WTC11 (cell line): ENCODE data around the gene CAPN1. TPM values are rescaled to one million over a fixed set of nuclear protein-coding genes. Genes with fewer than 3 reads are reported as not detected.
"Not testable (repeated sequence)": the region's sequence is repeated elsewhere in the genome, so short reads cannot be mapped to it uniquely, and the experiment has no call there.

Source experiments
- ATAC-seq: fragments of 200-7000 bp; cut with Tn5 transposase; 2 replicates; pipeline ENCODE4 v1.10.0; 2021; ENCODE audit warnings: mild to moderate bottlenecking, moderate library complexity
- CTCF ChIA-PET: fragments of 300-600 bp; sonication (Branson Sonifier 250); formaldehyde crosslinking; loops from one replicate; lab custom pipeline; 2021; ENCODE audit warnings: antibody characterized with exemption; lab: Charles Lee
- POLR2A ChIA-PET: fragments of 350-600 bp; sonication (Branson Sonifier 250); formaldehyde crosslinking; loops from one replicate; lab custom pipeline; 2021; ENCODE audit warnings: antibody characterized with exemption; lab: Charles Lee
- DNase-seq: peaks from one replicate; pipeline ENCODE4 v3.0.0; 2021; ENCODE audit warnings: low spot score
- H3K27ac Mint-ChIP-seq: 2 replicates; pipeline ENCODE4 v1.8.0; 2021; ENCODE audit warnings: mixed read lengths
- H3K27me3 Mint-ChIP-seq: 2 replicates; pipeline ENCODE4 v1.8.0; 2021; ENCODE audit warnings: low read depth, mild to moderate bottlenecking, moderate library complexity, mixed read lengths
- H3K36me3 Mint-ChIP-seq: 2 replicates; pipeline ENCODE4 v1.8.0; 2021; ENCODE audit warnings: mixed read lengths
- H3K4me1 Mint-ChIP-seq: 2 replicates; pipeline ENCODE4 v1.8.0; 2022; ENCODE audit warnings: mixed read lengths
- H3K4me3 Mint-ChIP-seq: 2 replicates; pipeline ENCODE4 v1.8.0; 2021; ENCODE audit warnings: mild to moderate bottlenecking, moderate library complexity, mixed read lengths
- H3K9me3 Mint-ChIP-seq: 2 replicates; pipeline ENCODE4 v1.8.0; 2021; ENCODE audit warnings: mixed read lengths
- ATF2 ChIP-seq: sonication (generic); formaldehyde crosslinking; IDR thresholded peaks from 2 replicates; pipeline ENCODE4 v1.8.1; 2022; ENCODE audit warnings: low read depth, missing genetic modification reagents, borderline replicate concordance
- CBFB ChIP-seq: sonication (generic); formaldehyde crosslinking; IDR thresholded peaks from 2 replicates; pipeline ENCODE4 v1.8.1; 2022; ENCODE audit warnings: mild to moderate bottlenecking, low read depth, missing genetic modification reagents
- CDX4 ChIP-seq: fragments of 250-450 bp; sonication (Bioruptor Pico); IDR thresholded peaks from 2 replicates; pipeline ENCODE4 v1.9.0; 2021; ENCODE audit warnings: moderate library complexity, mild to moderate bottlenecking, inconsistent platforms, borderline replicate concordance
- E2F4 ChIP-seq: sonication (generic); formaldehyde crosslinking; IDR thresholded peaks from 2 replicates; pipeline ENCODE4 v1.8.1; 2022; ENCODE audit warnings: low read depth, mild to moderate bottlenecking, moderate library complexity, missing genetic modification reagents, borderline replicate concordance
- FOXK1 ChIP-seq: sonication (generic); formaldehyde crosslinking; IDR thresholded peaks from 2 replicates; pipeline ENCODE4 v1.8.0; 2022; ENCODE audit warnings: mild to moderate bottlenecking, moderate library complexity, missing genetic modification reagents
- GTF2I ChIP-seq: fragments of 250-450 bp; sonication (Bioruptor Pico); conservative IDR thresholded peaks from 2 replicates; pipeline ENCODE4 v1.4.0; 2021; ENCODE audit warnings: mild to moderate bottlenecking
- HMGXB4 ChIP-seq: sonication (generic); formaldehyde crosslinking; IDR thresholded peaks from 2 replicates; pipeline ENCODE4 v1.8.1; 2023; ENCODE audit warnings: mild to moderate bottlenecking, moderate library complexity, missing genetic modification reagents
- IRF2 ChIP-seq: sonication (generic); formaldehyde crosslinking; IDR thresholded peaks from 2 replicates; pipeline ENCODE4 v1.8.0; 2022; ENCODE audit warnings: low read depth, missing genetic modification reagents, borderline replicate concordance
- MLX ChIP-seq: sonication (generic); formaldehyde crosslinking; IDR thresholded peaks from 2 replicates; pipeline ENCODE4 v1.8.1; 2023; ENCODE audit warnings: mild to moderate bottlenecking, missing genetic modification reagents, moderate library complexity
- MXD4 ChIP-seq: fragments of 250-450 bp; sonication (Bioruptor Pico); IDR thresholded peaks from 2 replicates; pipeline ENCODE4 v1.8.0; 2021; ENCODE audit warnings: mild to moderate bottlenecking, moderate library complexity, borderline replicate concordance
- MYBL2 ChIP-seq: sonication (generic); formaldehyde crosslinking; IDR thresholded peaks from 2 replicates; pipeline ENCODE4 v1.8.1; 2023; ENCODE audit warnings: mild to moderate bottlenecking, moderate library complexity, missing genetic modification reagents
- NFATC4 ChIP-seq: fragments of 250-450 bp; sonication (Bioruptor Pico); IDR thresholded peaks from 2 replicates; pipeline ENCODE4 v1.9.0; 2021; ENCODE audit warnings: mild to moderate bottlenecking
- NR1H2 ChIP-seq: sonication (generic); formaldehyde crosslinking; IDR thresholded peaks from 2 replicates; pipeline ENCODE4 v1.9.0; 2021; ENCODE audit warnings: mild to moderate bottlenecking, moderate library complexity, missing genetic modification reagents
- RELA ChIP-seq: sonication (generic); formaldehyde crosslinking; IDR thresholded peaks from 2 replicates; pipeline ENCODE4 v1.8.1; 2022; ENCODE audit warnings: missing genetic modification reagents, mild to moderate bottlenecking, borderline replicate concordance
- TEAD1 ChIP-seq: sonication (generic); formaldehyde crosslinking; IDR thresholded peaks from 2 replicates; pipeline ENCODE4 v1.8.0; 2022; ENCODE audit warnings: mild to moderate bottlenecking, missing genetic modification reagents
- ZNF121 ChIP-seq: sonication (generic); formaldehyde crosslinking; IDR thresholded peaks from 2 replicates; pipeline ENCODE4 v1.8.0; 2023; ENCODE audit warnings: missing genetic modification reagents
- ZNF396 ChIP-seq: fragments of 250-450 bp; sonication (Bioruptor Pico); IDR thresholded peaks from 2 replicates; pipeline ENCODE4 v1.8.0; 2021; ENCODE audit warnings: mild to moderate bottlenecking, moderate library complexity, borderline replicate concordance
- ZNF671 ChIP-seq: fragments of 250-450 bp; sonication (Bioruptor Pico); IDR thresholded peaks from 2 replicates; pipeline ENCODE4 v1.8.0; 2021; ENCODE audit warnings: mild to moderate bottlenecking
- ZSCAN18 ChIP-seq: fragments of 250-450 bp; sonication (Bioruptor Pico); IDR thresholded peaks from 2 replicates; pipeline ENCODE4 v2.1.2; 2022; ENCODE audit warnings: mild to moderate bottlenecking, moderate library complexity
- total RNA-seq: library from RNA; stranded (reverse); gene quantifications from 3 replicates; pipeline ENCODE4 v1.2.3, GENCODE V29; 2021
- TF ChIP-seq, protein P1 (sequence below): sonication (generic); formaldehyde crosslinking; IDR thresholded peaks from 2 replicates; pipeline ENCODE4 v1.8.1; 2022; ENCODE audit warnings: mild to moderate bottlenecking, missing genetic modification reagents, moderate library complexity, borderline replicate concordance

CAPN1 gene
- total RNA-seq, 1 experiment from 2014 or later = 257 TPM

GRCh38 chr11:65243797-65244196 lies 62.1 kb downstream of the CAPN1 start:
- H3K27me3 Mint-ChIP-seq = no peaks in the 10 kb centered on the region
- ChIA-PET CTCF (interaction anchor here (0.8 to 3.0 kb wide), 11 partner anchors 18 to 226 kb away, joined by 3 to 21 read pairs (median 5); partner anchors contain the start of genes CAPN1 and POLA2), POLR2A (interaction anchor here (0.7 to 1.5 kb wide), 3 partner anchors 22 to 40 kb away, joined by 3 to 4 read pairs (median 3); no protein-coding TSS in a partner anchor)
- H3K27ac Mint-ChIP-seq = peak overlapping the region; percentile 76
- H3K36me3 Mint-ChIP-seq = peaks cover 16% of the 10 kb centered on the region
- peaks cover 20% of the 10 kb centered on the region for H3K4me1 Mint-ChIP-seq
- ATAC-seq = peak; percentile 81
- peaks cover 14% of the 10 kb centered on the region for H3K9me3 Mint-ChIP-seq
- H3K4me3 Mint-ChIP-seq = no peak overlapping the region
- no peak for DNase-seq
- TF ChIP-seq NFATC4 (CRISPR knock-in tag) (no peak), ZSCAN18 (CRISPR knock-in tag) (no peak), TEAD1 (no peak), ZNF121 (CRISPR knock-in tag) (peak; percentile 90)

- H3K9me3 Mint-ChIP-seq = peaks cover 14% of the 10 kb centered on the region
- H3K4me3 Mint-ChIP-seq, ATAC-seq, POLR2A ChIA-PET, H3K27me3 Mint-ChIP-seq, DNase-seq, H3K27ac Mint-ChIP-seq: not testable (repeated sequence)
- H3K4me1 Mint-ChIP-seq = peaks cover 20% of the 10 kb centered on the region
- CTCF ChIA-PET = interaction anchor here (0.7 to 3.0 kb wide), 3 partner anchors 19 to 1279 kb away, joined by 5 to 21 read pairs (median 19); no protein-coding TSS in a partner anchor
- peaks cover 14% of the 10 kb centered on the region for H3K36me3 Mint-ChIP-seq
Measured at GRCh38 chr11:65245046-65245445, 63.3 kb downstream of the CAPN1 start.

GRCh38 chr11:65246506-65246905 lies 64.8 kb downstream of the CAPN1 start:
- Mint-ChIP-seq H3K36me3 (peaks cover 10% of the 10 kb centered on the region), H3K4me1 (peaks cover 20% of the 10 kb centered on the region), H3K4me3 (no peak overlapping the region), H3K27me3 (no peaks in the 10 kb centered on the region), H3K9me3 (peaks cover 14% of the 10 kb centered on the region), H3K27ac (no peak overlapping the region)
- DNase-seq (no peak), ATAC-seq (no peak)
- CTCF ChIA-PET = interaction anchor here (1.3 to 10.8 kb wide), 2 partner anchors 21 to 39 kb away, joined by 3 to 138 read pairs; no protein-coding TSS in a partner anchor
- POLR2A ChIA-PET = interaction anchor here (2.1 kb wide), 1 partner anchor 22 kb away, joined by 7 read pairs; no protein-coding TSS in a partner anchor
- TF ChIP-seq ATF2 (CRISPR knock-in tag) = no peak
- TF ChIP-seq GTF2I (CRISPR knock-in tag) = no peak
- no peak for TF ChIP-seq NFATC4 (CRISPR knock-in tag)
- no peak for TF ChIP-seq HMGXB4 (CRISPR knock-in tag)
- no peak for TF ChIP-seq E2F4
- TF ChIP-seq MLX (CRISPR knock-in tag) = no peak
- no peak for TF ChIP-seq ZNF396 (CRISPR knock-in tag)
- TF ChIP-seq MXD4 (CRISPR knock-in tag) = no peak
- TF ChIP-seq, protein P1, sequence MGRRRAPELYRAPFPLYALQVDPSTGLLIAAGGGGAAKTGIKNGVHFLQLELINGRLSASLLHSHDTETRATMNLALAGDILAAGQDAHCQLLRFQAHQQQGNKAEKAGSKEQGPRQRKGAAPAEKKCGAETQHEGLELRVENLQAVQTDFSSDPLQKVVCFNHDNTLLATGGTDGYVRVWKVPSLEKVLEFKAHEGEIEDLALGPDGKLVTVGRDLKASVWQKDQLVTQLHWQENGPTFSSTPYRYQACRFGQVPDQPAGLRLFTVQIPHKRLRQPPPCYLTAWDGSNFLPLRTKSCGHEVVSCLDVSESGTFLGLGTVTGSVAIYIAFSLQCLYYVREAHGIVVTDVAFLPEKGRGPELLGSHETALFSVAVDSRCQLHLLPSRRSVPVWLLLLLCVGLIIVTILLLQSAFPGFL (CRISPR knock-in tag) = no peak
- TF ChIP-seq MYBL2 (CRISPR knock-in tag) = no peak
- no peak for TF ChIP-seq FOXK1 (CRISPR knock-in tag)
- TF ChIP-seq CBFB (CRISPR knock-in tag) = no peak
- no peak for TF ChIP-seq NR1H2 (CRISPR knock-in tag)
- no peak for TF ChIP-seq CDX4
- TF ChIP-seq RELA (CRISPR knock-in tag) = no peak
- TF ChIP-seq ZNF671 (CRISPR knock-in tag) = no peak
- TF ChIP-seq IRF2 (CRISPR knock-in tag) = no peak
